IPS-NIHi7 (cell line): ENCODE measurements around the gene PAN2.

ENCODE experiments used
- DNase-seq: peaks from one replicate; pipeline ENCODE4 v3.0.0; 2012; ENCODE audit warnings: mixed read lengths; ENCODE audit errors: extremely low spot score

Gene PAN2

DNA sequence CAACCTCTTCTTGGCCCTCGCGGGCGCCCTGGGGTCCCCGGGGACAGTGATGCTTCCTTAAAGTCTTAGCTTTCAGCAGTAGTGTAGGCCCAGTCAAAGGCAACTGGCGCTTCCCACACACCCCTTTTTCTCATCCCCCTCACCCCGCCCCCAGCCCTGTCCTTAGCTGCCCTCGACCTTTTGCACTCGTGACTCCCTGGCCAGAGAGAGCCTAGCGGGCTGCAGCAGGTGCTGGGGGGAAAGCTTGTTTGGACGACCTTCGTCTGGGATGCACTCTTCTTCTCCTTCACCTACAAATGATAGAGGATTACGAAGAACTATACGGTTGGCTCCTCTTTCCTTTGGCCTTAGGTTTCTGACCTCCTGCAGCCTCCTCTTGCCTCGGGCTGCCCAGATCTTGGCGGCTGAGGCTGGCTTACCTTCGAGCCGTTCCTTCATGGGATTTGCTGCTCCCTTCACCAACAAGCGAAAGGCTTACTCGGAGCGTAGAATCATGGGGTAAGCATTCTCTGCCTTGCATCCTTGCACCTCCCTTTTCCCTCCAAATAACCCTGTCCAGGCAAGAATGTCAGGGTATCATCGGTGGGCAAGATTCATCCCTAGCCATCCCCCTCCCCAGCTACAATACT, 66.2 kb downstream of the PAN2 start:
- peak; percentile 56 for DNase-seq

GRCh38 chr12:56266693-56267442, 66.9 kb downstream of the PAN2 start, which contains the start of gene COQ10A:
TSS of gene COQ10A (plus strand) at chr12:56266942. CDS start at chr12:56267119, 177 bp downstream.
- peak; percentile 99 for DNase-seq
